ENCODE data around the gene TRIM10. TPM values are rescaled to one million over a fixed set of nuclear protein-coding genes. Genes with fewer than 3 reads are reported as not detected.
"Not testable (repeated sequence)": the region's sequence is repeated elsewhere in the genome, so short reads cannot be mapped to it uniquely, and the experiment has no call there.

TRIM10 gene
- total RNA-seq, 1 experiment from 2014 or later: not detected

- Mint-ChIP-seq H3K4me1 (ENCODE audit: insufficient read depth, unreplicated experiment) (no peaks in the 10 kb centered on the region), H3K9me3 (ENCODE audit: unreplicated experiment) (no peaks in the 10 kb centered on the region), H3K36me3 (ENCODE audit: insufficient read depth, unreplicated experiment) (no peaks in the 10 kb centered on the region), H3K27ac (ENCODE audit: low read depth, unreplicated experiment) (no peak overlapping the region), H3K27me3 (ENCODE audit: insufficient read depth, unreplicated experiment) (peaks cover 40% of the 10 kb centered on the region), H3K4me3 (ENCODE audit: unreplicated experiment) (no peak overlapping the region)
- ChIA-PET POLR2A (no interaction called here), CTCF (interaction anchor here (1.4 to 3.9 kb wide), 2 partner anchors 14 to 43 kb away, joined by 5 to 42 read pairs; no protein-coding TSS in a partner anchor)
- no peak for TF ChIP-seq CTCF (IDR thresholded peaks at IDR 0.05; ENCODE audit: unreplicated experiment)
- DNase-seq (ENCODE audit: unreplicated experiment): no peak
- intact Hi-C loops (cut with micrococcal nuclease): no loop called here
- BruUV-seq (replicated peaks): no TSS peak
Observed at GRCh38 chr6:30145818-30146217, 15.2 kb downstream of the TRIM10 start.

GRCh38 chr6:30144811-30145210, 16.2 kb downstream of the TRIM10 start:
- Mint-ChIP-seq H3K9me3 (ENCODE audit: unreplicated experiment) (no peaks in the 10 kb centered on the region), H3K36me3 (ENCODE audit: insufficient read depth, unreplicated experiment) (no peaks in the 10 kb centered on the region), H3K4me1 (ENCODE audit: insufficient read depth, unreplicated experiment) (no peaks in the 10 kb centered on the region), H3K27me3 (ENCODE audit: insufficient read depth, unreplicated experiment) (peaks cover 46% of the 10 kb centered on the region), H3K27ac (ENCODE audit: low read depth, unreplicated experiment) (no peak overlapping the region), H3K4me3 (ENCODE audit: unreplicated experiment) (no peak overlapping the region)
- POLR2A ChIA-PET: no interaction called here
- no peak for TF ChIP-seq CTCF (IDR thresholded peaks at IDR 0.05; ENCODE audit: unreplicated experiment)
- no TSS peak for BruUV-seq (replicated peaks)
- CTCF ChIA-PET: interaction anchor here (1.3 to 3.9 kb wide), 2 partner anchors 13 to 26 kb away, joined by 4 to 42 read pairs; no protein-coding TSS in a partner anchor
- intact Hi-C loops (cut with micrococcal nuclease): no loop called here
- DNase-seq (ENCODE audit: unreplicated experiment): no peak

GRCh38 chr6:30143780-30144179, 17.2 kb downstream of the TRIM10 start:
- Mint-ChIP-seq H3K27ac (ENCODE audit: low read depth, unreplicated experiment) (no peak overlapping the region), H3K9me3 (ENCODE audit: unreplicated experiment) (no peaks in the 10 kb centered on the region), H3K27me3 (ENCODE audit: insufficient read depth, unreplicated experiment) (peaks cover 46% of the 10 kb centered on the region), H3K4me3 (ENCODE audit: unreplicated experiment) (no peak overlapping the region), H3K4me1 (ENCODE audit: insufficient read depth, unreplicated experiment) (no peaks in the 10 kb centered on the region), H3K36me3 (ENCODE audit: insufficient read depth, unreplicated experiment) (no peaks in the 10 kb centered on the region)
- POLR2A ChIA-PET: no interaction called here
- intact Hi-C loops (cut with micrococcal nuclease): no loop called here
- no peak for TF ChIP-seq CTCF (IDR thresholded peaks at IDR 0.05; ENCODE audit: unreplicated experiment)
- BruUV-seq (replicated peaks): no TSS peak
- DNase-seq (ENCODE audit: unreplicated experiment): no peak
- CTCF ChIA-PET: interaction anchor here (1.1 to 3.9 kb wide), 2 partner anchors 9 to 12 kb away, joined by 6 to 42 read pairs; no protein-coding TSS in a partner anchor

- POLR2A ChIA-PET: no interaction called here
- peaks cover 57% of the 10 kb centered on the region for H3K27me3 Mint-ChIP-seq (ENCODE audit: insufficient read depth, unreplicated experiment)
- no peak for DNase-seq (ENCODE audit: unreplicated experiment)
Observed at GRCh38 chr6:30142665-30143064, 18.3 kb downstream of the TRIM10 start.

GRCh38 chr6:30140240-30140639, 20.8 kb downstream of the TRIM10 start:
- H3K4me3 Mint-ChIP-seq (ENCODE audit: unreplicated experiment); H3K9me3 Mint-ChIP-seq (ENCODE audit: unreplicated experiment); H3K4me1 Mint-ChIP-seq (ENCODE audit: insufficient read depth, unreplicated experiment); DNase-seq (ENCODE audit: unreplicated experiment); H3K27ac Mint-ChIP-seq (ENCODE audit: low read depth, unreplicated experiment); BruUV-seq (replicated peaks); H3K36me3 Mint-ChIP-seq (ENCODE audit: insufficient read depth, unreplicated experiment); intact Hi-C loops (cut with micrococcal nuclease): not testable (repeated sequence)
- peaks cover 56% of the 10 kb centered on the region for H3K27me3 Mint-ChIP-seq (ENCODE audit: insufficient read depth, unreplicated experiment)
- ChIA-PET POLR2A (interaction anchor here (1.2 kb wide), 1 partner anchor 14 kb away, joined by 3 read pairs; no protein-coding TSS in a partner anchor), CTCF (interaction anchor here (1.6 kb wide), 1 partner anchor 9 kb away, joined by 8 read pairs; no protein-coding TSS in a partner anchor)

More at GRCh38 chr6:30142665-30143064, 18.3 kb downstream of the TRIM10 start:
- Mint-ChIP-seq H3K36me3 (ENCODE audit: insufficient read depth, unreplicated experiment) (no peaks in the 10 kb centered on the region), H3K4me3 (ENCODE audit: unreplicated experiment) (no peak overlapping the region), H3K4me1 (ENCODE audit: insufficient read depth, unreplicated experiment) (no peaks in the 10 kb centered on the region), H3K27ac (ENCODE audit: low read depth, unreplicated experiment) (no peak overlapping the region), H3K9me3 (ENCODE audit: unreplicated experiment) (no peaks in the 10 kb centered on the region)
- CTCF ChIA-PET: interaction anchor here (0.6 to 3.9 kb wide), 4 partner anchors 8 to 214 kb away, joined by 3 to 42 read pairs (median 5); no protein-coding TSS in a partner anchor
- no TSS peak for BruUV-seq (replicated peaks)
- TF ChIP-seq CTCF (IDR thresholded peaks at IDR 0.05; ENCODE audit: unreplicated experiment): no peak
- intact Hi-C loops (cut with micrococcal nuclease): no loop called here

Data from MCF 10A (cell line).